GM18499 (cell line): ENCODE data around the gene TOR4A.
"Not testable (repeated sequence)": the region's sequence is repeated elsewhere in the genome, so short reads cannot be mapped to it uniquely, and the experiment has no call there.

Experiments used
- ATAC-seq: cut with Tn5 transposase; IDR thresholded peaks from one replicate; pipeline ENCODE4 v1.9.1; 2021; ENCODE audit warnings: moderate number of reproducible peaks; ENCODE audit not compliant: insufficient read depth, unreplicated experiment

TOR4A gene

DNA sequence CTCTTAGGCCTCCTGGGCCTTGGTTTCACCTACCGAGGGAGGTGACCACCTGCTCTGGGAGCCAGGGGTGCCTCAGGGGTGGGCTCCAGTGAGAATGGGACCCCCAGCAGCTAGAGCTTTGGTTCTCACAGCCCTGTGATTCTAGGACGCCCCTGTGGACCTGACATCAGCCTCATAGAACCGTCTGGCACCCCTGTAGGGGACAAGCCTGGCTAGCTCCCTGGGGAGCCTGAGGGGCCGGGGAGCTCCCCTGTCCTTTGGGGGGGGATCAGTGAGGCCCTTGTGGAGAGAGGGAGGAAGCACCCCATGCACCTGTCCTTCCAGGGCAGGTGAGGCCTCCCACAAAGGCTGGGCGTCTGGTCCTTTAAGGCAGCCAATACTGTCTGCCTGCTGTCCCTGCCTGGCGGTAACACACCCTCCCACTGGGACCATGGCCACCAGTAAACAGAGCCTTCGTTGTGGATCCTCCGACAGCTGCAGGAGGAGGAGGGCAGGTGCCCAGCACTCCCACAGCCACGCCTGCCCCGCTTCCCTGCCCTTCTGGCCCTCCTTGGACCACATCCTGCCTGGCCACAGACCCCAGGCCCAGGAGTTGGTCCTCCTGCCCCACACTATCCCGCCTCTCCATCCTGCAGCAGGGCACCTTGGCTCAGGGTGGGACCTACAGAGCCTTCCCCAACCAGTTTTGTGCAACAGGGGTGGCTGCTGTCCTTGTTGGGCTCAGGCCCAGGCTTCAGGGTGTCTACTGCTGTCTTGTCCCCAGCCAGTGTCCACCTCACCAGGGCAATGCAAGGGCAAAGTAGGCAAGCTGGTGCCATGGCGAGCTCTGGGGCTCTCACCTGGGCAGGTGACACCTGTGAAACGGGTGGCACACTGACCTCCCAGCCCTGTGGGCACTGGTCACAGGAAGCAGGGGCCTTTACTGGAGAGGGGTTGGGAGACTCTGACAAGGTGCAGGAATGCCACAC is 39.5 kb upstream of the TOR4A start:
- no peak for ATAC-seq

DNA sequence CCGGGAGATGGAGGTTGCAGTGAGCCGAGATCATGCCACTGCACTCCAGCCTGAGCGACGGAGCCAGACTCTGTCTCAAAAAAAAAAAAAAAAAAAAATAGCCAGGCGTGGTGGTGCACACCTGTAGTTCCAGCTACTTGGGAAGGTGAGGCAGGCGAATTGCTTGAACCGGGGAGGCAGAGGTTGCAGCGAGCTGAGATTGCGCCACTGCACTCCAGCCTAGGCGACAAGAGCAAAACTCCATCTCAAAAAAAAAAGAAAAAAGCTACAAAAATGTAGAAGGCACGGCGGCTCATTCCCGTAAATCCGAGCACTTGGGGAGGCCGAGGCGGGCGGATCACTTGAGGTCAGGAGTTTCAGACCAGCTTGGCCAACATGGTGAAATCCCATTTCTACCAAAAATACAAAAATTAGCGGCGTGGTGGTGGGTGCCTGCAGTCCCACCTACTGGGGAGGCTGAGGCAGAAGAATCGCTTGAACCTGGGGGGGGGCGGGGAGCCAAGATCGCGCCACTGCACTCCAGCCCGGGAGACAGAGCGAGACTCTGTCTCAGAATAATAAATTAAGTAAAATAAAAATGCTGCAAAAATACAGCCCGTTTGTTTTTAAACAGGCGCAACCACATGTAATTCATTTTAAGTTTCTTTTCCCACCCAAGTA is 37.9 kb upstream of the TOR4A start:
- ATAC-seq, result not testable (repeated sequence)

DNA sequence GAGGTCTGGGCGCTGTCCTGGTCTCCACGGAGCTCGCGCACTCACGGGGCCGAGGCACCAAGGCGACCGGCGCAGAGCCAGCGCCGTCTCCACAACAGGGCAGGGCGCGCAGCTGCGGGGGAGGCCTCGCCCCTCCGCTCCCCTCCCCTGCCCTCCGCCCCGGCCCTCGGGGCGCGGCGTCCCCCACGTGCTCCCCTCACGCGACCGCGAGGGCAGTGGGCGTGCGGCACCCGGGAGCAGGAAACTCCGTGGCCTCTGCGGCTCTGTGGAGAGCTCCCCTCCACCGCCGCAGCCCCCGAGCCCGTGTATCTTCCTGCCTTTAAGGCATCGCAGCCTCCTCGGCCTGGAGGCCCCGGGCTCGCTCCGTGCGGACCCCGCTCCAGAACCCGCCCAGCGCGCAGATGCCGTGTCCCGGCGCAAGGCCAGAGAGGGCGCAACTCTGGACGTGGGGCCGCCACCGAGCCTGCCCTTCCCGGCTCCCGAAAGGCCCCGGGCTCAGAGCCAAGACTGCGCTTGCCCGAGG is 37.1 kb upstream of the TOR4A start:
- peak; percentile 1 for ATAC-seq

DNA sequence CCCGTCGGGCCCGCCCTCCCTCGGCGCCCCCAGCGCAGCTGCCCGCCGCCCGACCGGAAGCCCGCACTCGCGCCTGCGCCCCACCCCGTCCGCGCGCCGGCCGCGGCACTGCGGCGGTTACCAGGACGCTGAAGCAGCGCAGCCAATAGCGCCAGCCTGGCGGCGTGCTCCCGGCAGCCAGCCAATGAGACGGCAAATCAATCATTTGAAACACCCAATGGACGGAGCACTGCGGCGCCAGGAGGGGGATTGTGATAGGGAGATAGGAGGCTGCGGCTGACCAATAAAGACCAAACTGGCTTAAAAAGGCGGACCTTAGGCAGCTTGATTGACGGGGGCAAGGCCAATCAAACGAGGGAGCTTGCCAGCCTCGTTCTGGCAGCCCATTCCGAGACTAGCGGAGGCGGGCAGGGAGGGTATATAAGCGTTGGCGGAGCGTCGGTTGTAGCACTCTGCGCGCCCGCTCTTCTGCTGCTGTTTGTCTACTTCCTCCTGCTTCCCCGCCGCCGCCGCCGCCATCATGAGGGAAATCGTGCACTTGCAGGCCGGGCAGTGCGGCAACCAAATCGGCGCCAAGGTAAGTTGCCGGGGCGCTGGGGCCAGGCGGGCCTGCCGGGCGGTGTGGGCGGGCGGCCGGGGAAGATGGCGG is 36.6 kb upstream of the TOR4A start, which contains the start of gene TUBB4B:
TUBB4B (plus strand) TSS at position 447 of the 649 bp plus-strand sequence; CDS start at position 521, 74 bp downstream.
- ATAC-seq, result peak; percentile 73

DNA sequence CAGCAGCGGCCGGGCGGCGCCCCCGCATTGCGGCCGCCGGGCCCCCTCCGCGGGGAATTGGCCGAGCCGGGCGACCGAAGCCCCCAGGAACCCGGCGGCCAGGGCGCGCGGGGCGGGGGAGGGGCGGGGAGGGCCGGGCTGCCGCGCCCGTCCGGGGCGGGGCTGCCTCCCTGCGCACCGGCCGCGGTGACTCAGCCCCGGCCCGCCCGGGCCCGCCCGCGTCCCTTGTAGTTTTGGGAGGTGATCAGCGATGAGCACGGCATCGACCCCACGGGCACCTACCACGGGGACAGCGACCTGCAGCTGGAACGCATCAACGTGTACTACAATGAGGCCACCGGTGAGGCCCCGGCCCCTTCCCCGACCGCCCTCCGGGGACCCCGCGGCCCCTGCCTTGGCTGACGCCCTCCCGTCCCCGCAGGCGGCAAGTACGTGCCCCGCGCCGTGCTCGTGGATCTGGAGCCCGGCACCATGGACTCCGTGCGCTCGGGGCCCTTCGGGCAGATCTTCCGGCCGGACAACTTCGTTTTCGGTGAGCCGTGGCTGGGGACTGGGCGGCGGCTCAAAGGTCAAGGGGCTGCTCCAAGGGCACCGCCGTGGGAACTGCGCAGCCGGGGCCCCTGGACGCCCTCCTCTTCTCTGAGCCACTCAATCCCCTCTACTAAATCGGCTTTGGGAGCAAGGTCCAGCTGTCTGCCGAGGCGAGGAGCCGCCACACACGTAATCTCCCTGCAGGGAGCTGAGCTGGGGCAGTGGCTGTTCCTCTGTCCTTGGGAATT is 35.8 kb upstream of the TOR4A start:
- no peak for ATAC-seq

DNA sequence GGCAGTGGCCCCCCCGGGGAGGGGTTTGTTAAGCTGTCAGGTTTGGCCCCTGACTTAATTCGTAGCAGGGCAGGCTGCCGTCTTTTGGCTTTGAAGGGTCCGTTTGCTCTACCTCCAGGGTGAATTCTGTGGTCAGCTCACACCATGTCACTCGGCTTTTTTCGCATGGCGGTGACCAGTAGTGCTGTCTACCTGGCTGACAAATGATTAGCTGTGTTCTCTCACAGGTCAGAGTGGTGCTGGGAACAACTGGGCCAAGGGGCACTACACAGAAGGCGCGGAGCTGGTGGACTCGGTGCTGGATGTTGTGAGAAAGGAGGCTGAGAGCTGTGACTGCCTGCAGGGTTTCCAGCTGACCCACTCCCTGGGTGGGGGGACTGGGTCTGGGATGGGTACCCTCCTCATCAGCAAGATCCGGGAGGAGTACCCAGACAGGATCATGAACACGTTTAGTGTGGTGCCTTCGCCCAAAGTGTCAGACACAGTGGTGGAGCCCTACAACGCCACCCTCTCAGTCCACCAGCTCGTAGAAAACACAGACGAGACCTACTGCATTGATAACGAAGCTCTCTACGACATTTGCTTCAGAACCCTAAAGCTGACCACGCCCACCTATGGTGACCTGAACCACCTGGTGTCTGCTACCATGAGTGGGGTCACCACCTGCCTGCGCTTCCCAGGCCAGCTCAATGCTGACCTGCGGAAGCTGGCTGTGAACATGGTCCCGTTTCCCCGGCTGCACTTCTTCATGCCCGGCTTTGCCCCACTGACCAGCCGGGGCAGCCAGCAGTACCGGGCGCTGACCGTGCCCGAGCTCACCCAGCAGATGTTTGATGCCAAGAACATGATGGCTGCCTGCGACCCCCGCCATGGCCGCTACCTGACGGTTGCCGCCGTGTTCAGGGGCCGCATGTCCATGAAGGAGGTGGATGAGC is 35.0 kb upstream of the TOR4A start:
- ATAC-seq, result no peak

DNA sequence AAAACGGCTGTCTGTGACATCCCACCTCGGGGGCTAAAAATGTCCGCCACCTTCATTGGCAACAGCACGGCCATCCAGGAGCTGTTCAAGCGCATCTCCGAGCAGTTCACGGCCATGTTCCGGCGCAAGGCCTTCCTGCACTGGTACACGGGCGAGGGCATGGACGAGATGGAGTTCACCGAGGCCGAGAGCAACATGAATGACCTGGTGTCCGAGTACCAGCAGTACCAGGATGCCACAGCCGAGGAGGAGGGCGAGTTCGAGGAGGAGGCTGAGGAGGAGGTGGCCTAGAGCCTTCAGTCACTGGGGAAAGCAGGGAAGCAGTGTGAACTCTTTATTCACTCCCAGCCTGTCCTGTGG is 34.3 kb upstream of the TOR4A start:
- not testable (repeated sequence) for ATAC-seq

DNA sequence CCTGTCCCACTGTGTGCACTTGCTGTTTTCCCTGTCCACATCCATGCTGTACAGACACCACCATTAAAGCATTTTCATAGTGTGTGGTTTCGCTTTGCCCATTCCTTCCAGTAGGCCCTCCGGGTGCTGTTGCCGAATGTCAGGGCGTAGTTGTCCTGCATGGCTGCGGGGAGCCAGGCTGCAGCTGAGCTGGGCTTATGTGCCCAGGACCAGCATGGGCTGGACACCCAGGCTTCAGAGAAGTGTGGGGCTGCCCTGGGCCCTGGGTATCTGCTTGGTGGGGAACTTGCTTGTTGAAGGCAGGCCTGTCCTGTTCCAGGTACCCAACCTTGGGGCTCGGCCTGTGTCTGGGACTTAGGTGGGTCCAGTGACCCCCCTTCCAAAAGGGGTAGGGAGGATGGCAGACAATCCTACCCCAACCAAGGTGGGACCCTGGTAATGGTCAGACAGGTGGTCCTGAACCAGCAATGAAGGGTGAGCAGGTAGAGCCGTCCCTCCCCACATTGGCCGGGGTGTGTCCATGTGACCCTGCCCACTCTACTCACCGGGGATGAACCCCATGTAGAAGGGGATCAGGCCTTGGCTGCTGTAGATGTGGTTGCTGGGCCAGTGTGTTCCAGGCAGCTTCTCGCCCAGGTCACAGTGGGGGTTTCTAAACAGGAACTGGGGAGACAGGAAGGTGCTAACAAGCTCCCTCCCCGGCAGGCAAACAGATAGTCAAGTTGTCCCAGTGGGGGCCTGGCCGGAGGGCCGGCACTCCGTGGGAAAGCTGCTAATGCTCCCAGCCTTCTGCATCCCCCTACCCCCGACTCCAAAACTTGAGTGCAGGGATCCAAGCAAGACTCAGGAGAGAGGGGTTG is 33.7 kb upstream of the TOR4A start:
- ATAC-seq, result no peak

DNA sequence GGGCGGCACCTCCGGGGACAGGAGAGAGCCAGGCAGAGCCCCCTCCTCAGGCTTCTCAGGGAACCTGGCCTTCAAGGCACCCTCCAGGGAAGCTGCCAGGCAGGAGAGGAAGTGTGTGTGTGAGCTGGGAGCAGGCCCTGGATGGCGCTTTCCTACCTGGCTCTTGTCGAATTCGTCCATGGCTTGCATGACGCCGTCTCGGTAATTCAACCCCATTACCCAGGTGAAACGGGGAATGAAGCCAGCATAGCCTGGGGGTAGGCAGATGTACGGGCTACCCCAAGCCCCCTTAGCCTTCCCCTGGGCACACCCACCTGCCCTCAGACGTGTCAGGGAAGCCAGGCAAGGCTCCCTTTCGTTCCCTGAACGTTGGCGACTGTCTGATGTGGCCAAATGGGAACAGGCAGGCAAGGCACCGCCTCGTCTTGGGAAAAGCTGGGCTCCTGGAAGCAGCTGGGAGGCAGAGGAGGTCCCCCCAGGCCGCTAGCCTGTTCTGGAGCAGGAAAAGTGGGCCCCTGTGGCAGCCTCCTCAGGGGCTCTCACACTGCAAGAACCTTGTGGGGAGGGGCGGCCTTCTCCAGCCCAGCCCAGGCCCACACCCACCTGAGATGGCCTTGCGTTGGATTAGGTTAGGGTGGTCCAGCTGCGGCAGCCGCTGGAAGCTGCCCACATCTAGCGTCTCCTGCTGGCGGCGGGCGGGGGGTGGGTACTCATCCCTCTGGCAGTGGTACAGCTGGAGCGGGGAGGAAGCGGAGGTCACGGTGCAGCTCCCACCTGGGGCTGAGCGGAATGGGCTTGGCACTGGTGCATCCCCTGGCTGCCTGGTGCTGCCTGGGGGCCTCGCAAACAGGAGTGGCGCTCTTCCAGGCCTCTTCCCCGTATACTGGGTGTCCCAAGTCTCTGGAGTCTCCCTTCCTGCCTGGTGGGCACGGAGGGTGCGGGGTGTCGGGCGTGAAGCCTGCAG is 32.8 kb upstream of the TOR4A start:
- no peak for ATAC-seq

DNA sequence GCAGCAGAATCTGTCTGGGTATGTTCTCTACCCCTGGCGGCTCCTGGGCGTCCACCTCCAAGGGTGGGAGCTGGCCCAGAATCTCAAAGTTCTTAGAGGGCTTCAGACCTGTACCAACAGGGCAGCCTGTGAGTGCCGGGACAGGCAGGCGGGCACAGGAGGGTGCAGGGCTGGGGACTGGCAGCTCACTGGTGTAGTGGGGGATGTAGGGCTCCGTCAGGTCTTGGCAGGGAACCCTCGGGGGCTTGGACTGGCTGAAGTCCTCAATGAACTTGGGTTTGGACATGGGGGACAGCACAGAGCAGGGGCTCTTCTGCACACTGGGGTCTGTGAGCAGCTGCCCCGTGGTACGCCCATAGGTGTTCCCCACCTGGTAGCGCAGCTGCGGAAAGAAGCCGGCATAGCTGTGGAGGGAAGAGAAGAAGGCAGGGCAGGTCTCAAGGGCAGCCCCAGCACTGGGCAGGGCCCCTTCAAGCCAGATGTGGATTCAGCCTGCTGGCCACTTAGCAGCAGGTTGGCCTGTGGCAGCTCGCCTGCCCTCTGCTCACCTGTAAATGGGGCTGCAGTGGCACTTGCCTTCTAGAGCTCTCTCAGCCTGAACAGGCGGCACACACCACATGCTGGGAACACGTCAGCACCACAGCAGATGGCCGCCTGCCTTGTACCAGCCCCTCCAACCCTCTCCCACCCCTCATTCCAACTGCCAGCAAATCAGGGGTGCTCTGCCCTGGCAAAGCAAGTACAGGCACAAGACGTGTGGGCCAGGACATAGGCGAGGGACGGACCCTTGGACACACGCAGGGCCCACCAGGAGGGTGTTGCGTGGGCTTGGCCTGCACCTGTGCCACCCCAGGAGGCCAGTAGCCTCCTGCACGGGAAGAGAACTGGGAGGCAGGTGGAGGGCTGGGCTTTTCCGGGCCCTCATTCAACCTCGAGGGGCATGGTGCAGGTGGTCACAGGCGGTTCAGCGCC is 31.8 kb upstream of the TOR4A start:
- ATAC-seq, result no peak

DNA sequence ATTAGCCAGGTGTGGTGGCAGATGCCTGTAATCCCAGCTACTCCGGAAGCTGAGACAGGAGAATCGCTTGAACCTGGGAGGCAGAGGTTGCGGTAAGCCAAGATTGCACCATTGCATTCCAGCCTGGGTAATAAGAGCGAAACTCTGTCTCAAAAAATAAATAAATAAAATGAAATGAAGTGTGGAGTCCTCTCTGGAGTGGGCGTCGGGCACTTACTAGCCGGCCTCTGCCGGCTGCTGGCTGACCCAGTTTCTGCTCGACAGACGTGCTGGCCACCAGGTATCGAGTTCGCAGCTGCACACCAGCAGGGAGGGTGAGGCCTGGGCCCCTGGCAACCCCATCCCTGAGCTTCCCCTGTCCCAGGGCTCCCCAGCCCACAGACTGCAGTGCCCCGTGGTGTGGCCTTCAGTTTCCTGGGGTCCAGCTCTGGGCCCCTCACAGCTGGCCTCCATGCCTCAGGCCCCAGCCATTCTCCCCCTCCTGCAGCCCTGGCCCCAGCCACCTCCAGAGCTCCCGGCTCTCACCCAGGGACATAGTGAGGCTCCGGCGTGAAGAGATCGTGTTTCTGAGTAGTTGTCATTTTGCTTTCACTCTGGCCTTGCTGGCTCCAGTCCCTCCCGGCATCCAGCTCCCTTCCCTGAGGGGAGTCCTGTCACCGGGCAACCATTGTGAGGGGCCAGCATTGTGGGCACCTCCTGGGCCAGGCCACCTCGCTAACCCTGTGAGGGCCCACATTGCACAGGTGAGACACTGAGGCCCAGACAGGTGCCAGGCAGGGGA is 30.2 kb upstream of the TOR4A start:
- ATAC-seq, result no peak

DNA sequence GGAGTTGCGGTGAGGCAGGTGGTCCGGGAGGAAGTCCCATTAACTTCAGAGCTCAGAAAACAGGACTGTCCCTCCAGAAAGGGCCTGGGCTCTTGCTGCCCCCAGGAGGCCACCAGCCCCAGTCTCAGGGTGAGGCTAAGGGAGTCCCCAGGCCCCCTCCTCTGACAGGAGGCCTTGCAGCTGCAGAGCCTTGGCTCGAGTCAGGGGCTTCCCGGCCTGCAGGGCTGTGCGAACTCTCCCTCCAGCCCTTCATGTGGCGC is 29.7 kb upstream of the TOR4A start:
- ATAC-seq, result no peak

DNA sequence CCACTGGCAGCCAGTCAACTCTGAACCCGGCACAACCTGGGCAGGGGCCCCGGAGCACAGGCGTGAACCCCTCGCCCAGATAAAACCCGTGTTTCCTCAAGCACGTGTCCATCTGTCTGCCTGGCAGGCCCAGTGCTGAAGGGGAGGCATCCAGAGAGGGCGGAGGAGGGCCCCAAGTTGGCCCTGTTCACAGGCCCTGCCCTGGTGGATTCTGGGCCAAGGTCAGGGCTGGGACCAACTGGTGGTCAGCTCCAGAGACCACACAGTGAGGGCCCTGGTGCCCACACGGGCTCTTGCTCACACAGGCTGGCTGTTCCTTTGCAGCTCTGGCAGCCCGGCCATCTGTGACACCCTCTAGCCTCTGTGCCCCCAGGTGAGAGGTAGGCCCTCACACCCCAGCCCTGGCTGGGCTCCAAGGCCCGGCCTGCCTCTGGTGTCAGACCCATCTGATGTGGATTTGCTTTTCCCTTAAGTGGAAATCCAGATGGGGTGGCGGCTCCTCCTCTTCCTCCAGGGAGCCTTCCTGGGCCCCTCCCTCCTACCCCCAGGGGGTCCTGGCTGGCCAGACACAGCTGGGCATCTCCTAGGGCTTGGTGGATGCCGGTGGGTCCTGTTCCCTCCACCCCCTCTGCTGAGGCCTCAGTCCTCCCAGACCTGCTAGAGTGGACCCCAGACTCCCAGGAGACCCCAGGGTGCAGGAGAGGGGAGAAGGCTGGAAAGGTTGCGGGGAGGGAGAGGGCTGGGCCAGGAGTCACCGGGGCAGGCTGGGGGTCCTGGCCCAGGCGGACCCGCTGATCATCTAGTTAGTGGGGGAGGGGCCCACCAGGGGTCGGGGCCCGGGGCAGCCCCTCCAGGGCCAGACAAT is 27.0 kb upstream of the TOR4A start:
- no peak for ATAC-seq

DNA sequence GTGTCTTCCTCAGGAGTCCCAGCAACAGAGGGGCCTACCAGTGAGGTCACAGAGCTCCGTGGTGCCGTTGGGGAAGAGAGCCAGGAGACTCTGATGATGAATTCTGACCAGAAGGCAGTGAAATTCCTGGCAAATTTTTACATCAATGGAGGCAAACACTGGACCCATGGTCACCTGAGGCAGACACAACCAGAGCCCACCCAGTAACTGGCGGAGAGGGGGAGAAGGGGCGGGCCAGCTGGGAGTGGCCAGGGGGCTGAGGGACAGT is 26.4 kb upstream of the TOR4A start, which contains the start of gene STPG3:
STPG3 (plus strand) TSS at position 93 of the 268 bp plus-strand sequence; CDS start at position 94, 1 bp downstream.
- ATAC-seq, result no peak
